Measurements from ENCODE around the gene ANKRD34A. TPM values are rescaled to one million over a fixed set of nuclear protein-coding genes. Genes with fewer than 3 reads are reported as not detected.

The ANKRD34A gene
- polyA plus RNA-seq, 1 donor from 2014 or later, result 1.7 TPM

- H4K20me1 ChIP-seq (ENCODE audit: insufficient read depth), result no peaks in the 10 kb centered on the region
- H3K79me2 ChIP-seq (replicated peaks; ENCODE audit: insufficient read depth, low read length), result no peaks in the 10 kb centered on the region
- H3K9me3 ChIP-seq (ENCODE audit: low read length), result no peaks in the 10 kb centered on the region
- no peaks in the 10 kb centered on the region for H3F3A ChIP-seq (ENCODE audit: insufficient read depth, low read length, poor library complexity, severe bottlenecking)
- H3K4me2 ChIP-seq (ENCODE audit: low read length), result no peak overlapping the region
- H3K9ac ChIP-seq (ENCODE audit: low read length), result no peak overlapping the region
- no peak overlapping the region for H3K27ac ChIP-seq (ENCODE audit: low read length)
- no peak overlapping the region for H2AFZ ChIP-seq (ENCODE audit: low read depth, low read length)
- H3K9me2 ChIP-seq (ENCODE audit: insufficient read depth, low read length), result no peaks in the 10 kb centered on the region
- no peak overlapping the region for H3K4me3 ChIP-seq (ENCODE audit: low read length)
- peak; percentile 90 for TF ChIP-seq RAD21 (conservative IDR thresholded peaks at IDR 0.05)
- TF ChIP-seq SMC3 (conservative IDR thresholded peaks at IDR 0.05; ENCODE audit: poor library complexity), result peak; percentile 84
- no peak for TF ChIP-seq POLR2AphosphoS5 (IDR thresholded peaks at IDR 0.05)
- TF ChIP-seq MXI1 (conservative IDR thresholded peaks at IDR 0.05; ENCODE audit: poor library complexity, severe bottlenecking), result no peak
- TF ChIP-seq TAF1 (IDR thresholded peaks at IDR 0.05; ENCODE audit: low read depth), result no peak
- TF ChIP-seq EZH2 (IDR thresholded peaks at IDR 0.05; ENCODE audit: borderline replicate concordance, insufficient read depth, low read length, poor library complexity, severe bottlenecking), result no peak
- no peak for TF ChIP-seq EP300 (conservative IDR thresholded peaks at IDR 0.05; ENCODE audit: poor library complexity, severe bottlenecking)
- no peak for TF ChIP-seq REST (IDR thresholded peaks at IDR 0.05; ENCODE audit: borderline replicate concordance)
- peak; percentile 87 for TF ChIP-seq CTCF (IDR thresholded peaks at IDR 0.05; ENCODE audit: poor library complexity, severe bottlenecking)
- no peaks in the 10 kb centered on the region for H3K27me3 ChIP-seq (ENCODE audit: insufficient read depth, low read depth, low read length)
- H3K36me3 ChIP-seq (ENCODE audit: insufficient read depth, low read length), result no peaks in the 10 kb centered on the region
Measured at GRCh38 chr1:146012703-146013558, 48.6 kb upstream of the ANKRD34A start.

DNA sequence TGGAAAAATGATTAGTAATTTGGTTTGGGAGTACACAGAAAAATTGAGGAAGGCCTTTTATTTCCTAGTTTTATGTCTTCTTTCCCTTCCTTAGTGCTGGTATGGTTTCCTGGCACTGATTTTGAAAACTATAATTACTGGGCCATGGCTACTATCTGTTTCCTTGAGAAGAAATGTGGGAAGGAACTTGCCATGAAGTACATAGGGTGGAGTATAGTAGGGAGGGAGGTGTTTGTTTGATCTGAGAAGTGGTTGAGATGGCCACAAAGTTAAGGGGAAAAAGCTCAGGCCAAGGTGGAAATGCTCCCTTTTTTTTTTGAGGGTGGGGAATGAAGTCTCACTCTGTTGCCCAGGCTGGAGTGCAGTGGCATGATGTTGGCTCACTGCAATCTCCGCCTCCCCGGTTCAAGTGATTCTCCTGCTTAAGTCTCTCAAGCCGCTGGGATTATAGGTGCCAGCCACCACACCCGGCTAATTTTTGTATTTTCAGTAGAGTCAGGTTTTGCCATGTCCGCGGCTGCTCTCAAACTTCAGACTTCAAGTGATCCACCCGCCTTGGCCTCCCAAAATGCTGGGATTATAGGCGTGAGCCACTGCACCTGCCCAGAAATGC lies 45.9 kb upstream of the ANKRD34A start:
- no peaks in the 10 kb centered on the region for H3K9me2 ChIP-seq (ENCODE audit: insufficient read depth, low read length)
- no peaks in the 10 kb centered on the region for H3F3A ChIP-seq (ENCODE audit: insufficient read depth, low read length, poor library complexity, severe bottlenecking)
- TF ChIP-seq SMC3 (conservative IDR thresholded peaks at IDR 0.05; ENCODE audit: poor library complexity) (no peak), EP300 (conservative IDR thresholded peaks at IDR 0.05; ENCODE audit: poor library complexity, severe bottlenecking) (no peak), POLR2AphosphoS5 (IDR thresholded peaks at IDR 0.05) (no peak), CTCF (IDR thresholded peaks at IDR 0.05; ENCODE audit: poor library complexity, severe bottlenecking) (no peak), EZH2 (IDR thresholded peaks at IDR 0.05; ENCODE audit: borderline replicate concordance, insufficient read depth, low read length, poor library complexity, severe bottlenecking) (no peak), MXI1 (conservative IDR thresholded peaks at IDR 0.05; ENCODE audit: poor library complexity, severe bottlenecking) (no peak), RAD21 (conservative IDR thresholded peaks at IDR 0.05) (no peak), REST (IDR thresholded peaks at IDR 0.05; ENCODE audit: borderline replicate concordance) (no peak), TAF1 (IDR thresholded peaks at IDR 0.05; ENCODE audit: low read depth) (no peak)
- H3K36me3 ChIP-seq (ENCODE audit: insufficient read depth, low read length), result no peaks in the 10 kb centered on the region
- H3K4me2 ChIP-seq (ENCODE audit: low read length), result no peak overlapping the region
- H3K79me2 ChIP-seq (replicated peaks; ENCODE audit: insufficient read depth, low read length), result no peaks in the 10 kb centered on the region
- H3K4me3 ChIP-seq (ENCODE audit: low read length), result no peak overlapping the region
- H2AFZ ChIP-seq (ENCODE audit: low read depth, low read length), result no peak overlapping the region
- no peaks in the 10 kb centered on the region for H3K9me3 ChIP-seq (ENCODE audit: low read length)
- no peak overlapping the region for H3K27ac ChIP-seq (ENCODE audit: low read length)
- H4K20me1 ChIP-seq (ENCODE audit: insufficient read depth), result no peaks in the 10 kb centered on the region
- no peaks in the 10 kb centered on the region for H3K27me3 ChIP-seq (ENCODE audit: insufficient read depth, low read depth, low read length)
- H3K9ac ChIP-seq (ENCODE audit: low read length), result no peak overlapping the region

All from neural cell (in vitro differentiated cells).